GM12874 (cell line): ENCODE measurements around the gene SCN7A.

Source experiments
- CTCF ChIP-seq: IDR thresholded peaks from 2 replicates; pipeline ENCODE4 v1.5.1; 2011; ENCODE audit warnings: low read depth, mild to moderate bottlenecking, control low read depth, low read length, moderate library complexity; ENCODE audit not compliant: insufficient read depth

Gene SCN7A

GRCh38 chr2:166365239-166365638 lies 128.8 kb downstream of the SCN7A start:
- no peak for TF ChIP-seq CTCF

GRCh38 chr2:166364476-166365161 lies 129.4 kb downstream of the SCN7A start:
- TF ChIP-seq CTCF = no peak

GRCh38 chr2:166361351-166362153 lies 132.5 kb downstream of the SCN7A start:
- TF ChIP-seq CTCF = peak; percentile 18; the same call in 1 of the 2 replicates

- TF ChIP-seq CTCF = no peak
Observed at GRCh38 chr2:166360906-166361305, 133.1 kb downstream of the SCN7A start.

GRCh38 chr2:166360426-166360825 lies 133.6 kb downstream of the SCN7A start:
- TF ChIP-seq CTCF = no peak

GRCh38 chr2:166357068-166357949 lies 136.7 kb downstream of the SCN7A start:
- no peak for TF ChIP-seq CTCF
